ENCODE results near the gene ANO1.

Gene ANO1

GRCh38 chr11:70207531-70208131 lies 129.5 kb downstream of the ANO1 start:
- H3K79me2 ChIP-seq (ENCODE audit: low read length), result peaks cover 45% of the 10 kb centered on the region
- H3K36me3 ChIP-seq (replicated peaks; ENCODE audit: low read depth, low read length), result peaks cover 55% of the 10 kb centered on the region
- no peak overlapping the region for H2AFZ ChIP-seq (ENCODE audit: low read depth, low read length)
- no peaks in the 10 kb centered on the region for H3K9me3 ChIP-seq (ENCODE audit: insufficient read depth, low read length)
- H3K4me1 ChIP-seq (ENCODE audit: low read length), result peaks cover 9% of the 10 kb centered on the region
- TF ChIP-seq CTCF (IDR thresholded peaks at IDR 0.05; ENCODE audit: low read depth, low read length), result no peak
- TF ChIP-seq EZH2phosphoT487 (IDR thresholded peaks at IDR 0.05; ENCODE audit: low read depth), result no peak
- H3K4me3 ChIP-seq (ENCODE audit: low read length), result no peak overlapping the region
- H3K27me3 ChIP-seq (ENCODE audit: low read depth, low read length), result no peaks in the 10 kb centered on the region
- no peak overlapping the region for H3K27ac ChIP-seq (ENCODE audit: low read length)
- H3K4me2 ChIP-seq (ENCODE audit: low read length), result no peak overlapping the region
- H4K20me1 ChIP-seq (ENCODE audit: insufficient read depth, low read length), result peaks cover 46% of the 10 kb centered on the region
- no peak overlapping the region for H3K9ac ChIP-seq (ENCODE audit: low read length)

DNA sequence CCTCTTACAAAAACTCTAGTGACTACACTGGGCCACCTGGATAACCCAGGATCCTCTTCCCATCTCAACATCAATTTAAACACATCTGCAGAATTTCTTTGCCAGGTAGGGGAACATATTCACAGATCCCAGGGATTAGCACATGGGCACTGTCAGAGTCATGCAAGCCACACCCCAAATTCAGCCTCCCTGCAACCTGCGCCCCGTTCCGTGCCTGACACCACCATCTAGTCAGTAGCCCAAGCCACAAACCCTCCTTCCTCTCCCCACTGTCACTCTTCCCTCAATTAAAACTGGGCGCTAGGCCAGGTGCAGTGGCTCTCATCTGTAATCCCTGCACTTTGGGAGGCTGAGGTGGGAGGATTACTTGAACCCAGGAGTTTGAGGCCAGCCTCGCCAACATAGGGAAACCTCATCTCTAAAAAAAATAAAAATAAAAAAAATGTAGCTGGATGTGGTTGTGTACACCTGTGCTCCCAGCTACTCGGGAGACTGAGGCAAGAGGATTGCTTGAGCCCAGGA lies 131.3 kb downstream of the ANO1 start:
- Histone ChIP-seq H3K79me2 (ENCODE audit: low read length) (peaks cover 31% of the 10 kb centered on the region), H3K9me3 (ENCODE audit: insufficient read depth, low read length) (no peaks in the 10 kb centered on the region), H3K27ac (ENCODE audit: low read length) (no peak overlapping the region), H3K9ac (ENCODE audit: low read length) (no peak overlapping the region), H3K27me3 (ENCODE audit: low read depth, low read length) (no peaks in the 10 kb centered on the region), H4K20me1 (ENCODE audit: insufficient read depth, low read length) (peaks cover 41% of the 10 kb centered on the region), H3K4me2 (ENCODE audit: low read length) (no peak overlapping the region), H3K4me3 (ENCODE audit: low read length) (no peak overlapping the region), H3K36me3 (replicated peaks; ENCODE audit: low read depth, low read length) (peaks cover 51% of the 10 kb centered on the region), H3K4me1 (ENCODE audit: low read length) (peaks cover 4% of the 10 kb centered on the region), H2AFZ (ENCODE audit: low read depth, low read length) (no peak overlapping the region)
- TF ChIP-seq CTCF (IDR thresholded peaks at IDR 0.05; ENCODE audit: low read depth, low read length) (no peak), EZH2phosphoT487 (IDR thresholded peaks at IDR 0.05; ENCODE audit: low read depth) (no peak)

DNA sequence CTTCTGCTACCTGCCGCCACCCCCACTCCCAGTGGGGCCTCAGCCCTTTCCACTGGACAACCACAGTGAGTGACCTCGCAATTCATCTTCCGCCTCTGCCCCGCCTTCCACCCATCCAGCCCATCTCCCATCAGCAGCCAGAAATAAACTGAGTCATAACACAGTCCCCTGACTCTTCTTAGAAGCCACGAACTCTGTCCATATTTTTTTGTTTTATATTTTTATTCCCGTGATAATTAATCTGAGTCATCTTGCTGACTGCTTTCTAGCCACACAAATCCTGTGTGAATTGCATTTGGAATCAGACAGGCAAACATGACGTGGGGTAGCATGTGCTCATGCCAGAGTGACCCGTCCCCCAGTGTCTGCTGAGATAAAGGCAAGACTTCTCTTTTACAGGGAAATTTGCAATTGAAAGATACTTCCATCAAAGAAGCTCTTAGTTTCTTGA lies 132.0 kb downstream of the ANO1 start:
- no peaks in the 10 kb centered on the region for H3K27me3 ChIP-seq (ENCODE audit: low read depth, low read length)
- no peak overlapping the region for H3K4me3 ChIP-seq (ENCODE audit: low read length)
- peaks cover 35% of the 10 kb centered on the region for H4K20me1 ChIP-seq (ENCODE audit: insufficient read depth, low read length)
- H3K4me1 ChIP-seq (ENCODE audit: low read length), result no peaks in the 10 kb centered on the region
- no peak overlapping the region for H3K27ac ChIP-seq (ENCODE audit: low read length)
- H2AFZ ChIP-seq (ENCODE audit: low read depth, low read length), result no peak overlapping the region
- no peaks in the 10 kb centered on the region for H3K9me3 ChIP-seq (ENCODE audit: insufficient read depth, low read length)
- H3K4me2 ChIP-seq (ENCODE audit: low read length), result no peak overlapping the region
- TF ChIP-seq EZH2phosphoT487 (IDR thresholded peaks at IDR 0.05; ENCODE audit: low read depth), result no peak
- no peak for TF ChIP-seq CTCF (IDR thresholded peaks at IDR 0.05; ENCODE audit: low read depth, low read length)
- H3K9ac ChIP-seq (ENCODE audit: low read length), result no peak overlapping the region
- peaks cover 25% of the 10 kb centered on the region for H3K79me2 ChIP-seq (ENCODE audit: low read length)
- peaks cover 45% of the 10 kb centered on the region for H3K36me3 ChIP-seq (replicated peaks; ENCODE audit: low read depth, low read length)

DNA sequence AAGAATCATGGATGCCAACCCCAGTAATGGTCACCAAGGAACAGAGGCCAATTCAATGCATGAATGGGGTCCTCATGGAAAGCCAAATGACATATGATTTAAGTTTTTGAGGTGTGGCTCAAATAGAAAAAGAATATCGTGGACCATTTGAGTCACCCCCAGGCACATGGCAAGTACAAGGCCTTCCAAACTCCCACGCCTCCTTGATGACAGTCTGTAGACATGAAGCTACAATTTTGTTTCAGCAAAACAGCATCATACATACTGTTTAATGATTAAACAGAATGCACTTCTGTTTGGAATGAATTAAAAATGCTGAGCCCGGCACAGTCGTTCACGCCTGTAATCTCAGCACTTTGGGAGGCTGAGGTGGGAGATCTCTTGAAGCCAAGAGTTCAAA lies 132.4 kb downstream of the ANO1 start:
- peaks cover 21% of the 10 kb centered on the region for H3K79me2 ChIP-seq (ENCODE audit: low read length)
- H3K9ac ChIP-seq (ENCODE audit: low read length), result no peak overlapping the region
- H3K4me3 ChIP-seq (ENCODE audit: low read length), result no peak overlapping the region
- no peak overlapping the region for H2AFZ ChIP-seq (ENCODE audit: low read depth, low read length)
- no peaks in the 10 kb centered on the region for H3K4me1 ChIP-seq (ENCODE audit: low read length)
- peaks cover 30% of the 10 kb centered on the region for H4K20me1 ChIP-seq (ENCODE audit: insufficient read depth, low read length)
- H3K36me3 ChIP-seq (replicated peaks; ENCODE audit: low read depth, low read length), result peaks cover 40% of the 10 kb centered on the region
- no peaks in the 10 kb centered on the region for H3K27me3 ChIP-seq (ENCODE audit: low read depth, low read length)
- no peak for TF ChIP-seq EZH2phosphoT487 (IDR thresholded peaks at IDR 0.05; ENCODE audit: low read depth)
- no peak for TF ChIP-seq CTCF (IDR thresholded peaks at IDR 0.05; ENCODE audit: low read depth, low read length)
- no peaks in the 10 kb centered on the region for H3K9me3 ChIP-seq (ENCODE audit: insufficient read depth, low read length)
- H3K27ac ChIP-seq (ENCODE audit: low read length), result no peak overlapping the region
- H3K4me2 ChIP-seq (ENCODE audit: low read length), result no peak overlapping the region

Data from OCI-LY3 (cell line).